Measurements from ENCODE around the gene SYNCRIP. TPM values are rescaled to one million over a fixed set of nuclear protein-coding genes. Genes with fewer than 3 reads are reported as not detected.

Gene SYNCRIP
- total RNA-seq, 1 donor from 2014 or later, result 93.7 TPM

DNA sequence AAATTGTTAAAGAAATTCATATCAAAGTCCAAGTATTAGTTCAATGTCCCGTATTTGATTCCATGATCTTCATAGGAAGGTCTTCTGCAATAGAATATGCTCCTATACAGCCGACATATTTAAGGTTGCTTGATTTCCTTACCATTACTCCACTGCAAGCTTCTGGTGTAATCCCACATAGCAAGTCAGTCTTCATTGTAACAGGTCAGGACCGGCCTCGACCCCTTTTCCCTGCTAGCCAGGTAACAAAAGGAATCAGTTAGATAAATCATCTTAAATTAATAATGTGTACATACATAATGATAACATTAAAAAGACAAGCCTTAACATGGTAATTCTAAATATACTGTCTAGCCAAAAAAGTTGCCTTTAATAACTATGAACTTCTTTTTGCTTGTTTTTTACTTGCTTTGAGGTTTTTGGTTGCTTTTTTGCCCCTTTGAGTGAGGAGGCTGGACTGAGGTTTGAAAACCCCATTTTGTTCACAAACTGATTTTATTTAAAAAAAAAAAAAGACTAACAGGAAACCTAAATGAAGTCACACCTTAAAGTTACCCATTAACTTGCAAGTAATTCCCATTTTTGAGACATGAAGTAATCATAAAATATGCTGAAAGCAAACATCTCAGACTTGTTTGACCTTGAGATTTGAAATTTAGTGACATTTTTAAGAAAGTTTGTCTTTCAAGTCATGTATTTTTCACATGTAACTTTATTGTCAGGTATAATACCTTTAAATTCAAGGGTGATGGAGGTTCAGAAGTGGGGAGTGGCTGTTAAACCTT lies 29.8 kb downstream of the SYNCRIP start:
- no peak overlapping the region for H3K4me3 Mint-ChIP-seq (ENCODE audit: unreplicated experiment)
- no peak for TF ChIP-seq CTCF (IDR thresholded peaks at IDR 0.05)
- H3K36me3 Mint-ChIP-seq (ENCODE audit: unreplicated experiment), result peaks cover 54% of the 10 kb centered on the region
- no peak for DNase-seq (ENCODE audit: extremely low spot score, unreplicated experiment)
- H3K4me1 Mint-ChIP-seq (ENCODE audit: unreplicated experiment), result no peaks in the 10 kb centered on the region
- no peak overlapping the region for H3K27ac Mint-ChIP-seq (ENCODE audit: unreplicated experiment)
- no peaks in the 10 kb centered on the region for H3K9me3 Mint-ChIP-seq (ENCODE audit: unreplicated experiment)
- no peaks in the 10 kb centered on the region for H3K27me3 Mint-ChIP-seq (ENCODE audit: unreplicated experiment)

DNA sequence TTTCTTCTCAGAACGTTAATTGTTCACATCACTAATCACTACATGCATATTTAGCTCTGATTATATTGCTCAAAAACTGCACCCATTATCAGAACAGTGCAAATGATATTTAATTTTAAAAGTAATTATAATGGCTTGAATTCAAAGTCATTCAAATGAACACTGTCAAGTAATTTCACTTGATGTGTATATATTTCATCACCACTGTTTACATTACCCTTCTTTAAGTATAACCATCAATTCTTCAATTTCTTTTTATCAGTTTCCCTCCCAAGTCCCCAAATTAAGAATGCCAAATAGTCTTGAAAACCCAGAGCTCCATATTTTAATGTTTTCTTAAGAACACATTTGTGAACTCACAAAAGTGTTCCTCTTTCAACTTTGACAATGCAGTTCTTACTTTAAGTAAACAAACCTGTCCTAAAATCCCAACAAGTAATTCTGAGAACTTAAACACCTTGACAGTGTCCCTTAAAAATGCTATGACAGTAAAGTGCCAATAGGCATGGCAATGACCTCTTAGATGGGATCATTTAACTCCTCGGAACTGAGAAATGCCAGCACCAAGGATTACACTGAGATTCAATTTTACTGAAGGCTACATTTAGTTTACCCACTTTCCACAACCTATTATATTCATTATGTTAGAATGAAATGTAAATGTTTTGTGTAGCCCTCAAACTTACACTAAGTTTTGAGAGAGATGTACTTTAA lies 32.3 kb downstream of the SYNCRIP start:
- no peaks in the 10 kb centered on the region for H3K9me3 Mint-ChIP-seq (ENCODE audit: unreplicated experiment)
- no peak overlapping the region for H3K4me3 Mint-ChIP-seq (ENCODE audit: unreplicated experiment)
- TF ChIP-seq CTCF (IDR thresholded peaks at IDR 0.05), result no peak
- H3K36me3 Mint-ChIP-seq (ENCODE audit: unreplicated experiment), result peaks cover 47% of the 10 kb centered on the region
- DNase-seq (ENCODE audit: extremely low spot score, unreplicated experiment), result no peak
- no peaks in the 10 kb centered on the region for H3K4me1 Mint-ChIP-seq (ENCODE audit: unreplicated experiment)
- no peaks in the 10 kb centered on the region for H3K27me3 Mint-ChIP-seq (ENCODE audit: unreplicated experiment)
- H3K27ac Mint-ChIP-seq (ENCODE audit: unreplicated experiment), result peak overlapping the region; percentile 11

DNA sequence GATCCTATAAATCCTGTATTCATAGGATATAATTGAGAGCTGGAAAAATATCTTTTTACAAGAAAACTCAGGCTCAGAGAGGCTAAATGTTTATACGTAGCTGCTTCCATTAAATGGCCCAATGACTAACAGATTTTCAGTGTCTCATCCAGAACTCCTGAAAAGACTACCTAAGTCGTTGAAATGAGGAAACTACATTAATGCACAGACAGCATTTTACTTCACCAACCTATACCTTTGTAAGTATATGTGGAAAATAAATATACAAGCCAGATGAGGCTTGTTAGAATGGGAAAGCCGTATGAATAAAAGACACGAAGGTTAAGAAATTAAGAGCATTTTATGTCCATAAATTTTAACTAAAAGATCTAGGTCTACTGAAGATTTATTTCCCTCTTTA lies 40.6 kb downstream of the SYNCRIP start:
- Mint-ChIP-seq H3K36me3 (ENCODE audit: unreplicated experiment) (peaks cover 27% of the 10 kb centered on the region), H3K4me3 (ENCODE audit: unreplicated experiment) (no peak overlapping the region), H3K27me3 (ENCODE audit: unreplicated experiment) (no peaks in the 10 kb centered on the region), H3K27ac (ENCODE audit: unreplicated experiment) (no peak overlapping the region), H3K4me1 (ENCODE audit: unreplicated experiment) (no peaks in the 10 kb centered on the region), H3K9me3 (ENCODE audit: unreplicated experiment) (no peaks in the 10 kb centered on the region)
- DNase-seq (ENCODE audit: extremely low spot score, unreplicated experiment), result no peak
- no peak for TF ChIP-seq CTCF (IDR thresholded peaks at IDR 0.05)

- Mint-ChIP-seq H3K9me3 (ENCODE audit: unreplicated experiment) (no peaks in the 10 kb centered on the region), H3K27ac (ENCODE audit: unreplicated experiment) (no peak overlapping the region), H3K4me1 (ENCODE audit: unreplicated experiment) (no peaks in the 10 kb centered on the region), H3K4me3 (ENCODE audit: unreplicated experiment) (no peak overlapping the region), H3K27me3 (ENCODE audit: unreplicated experiment) (no peaks in the 10 kb centered on the region), H3K36me3 (ENCODE audit: unreplicated experiment) (peaks cover 23% of the 10 kb centered on the region)
- peak; percentile 64 for DNase-seq (ENCODE audit: extremely low spot score, unreplicated experiment)
- TF ChIP-seq CTCF (IDR thresholded peaks at IDR 0.05), result no peak
These were observed 41.9 kb downstream of the SYNCRIP start for GRCh38 chr6:85600713-85601313.

All from osteocyte (in vitro differentiated cells).